ENCODE data around the gene DCTN4.

DNA sequence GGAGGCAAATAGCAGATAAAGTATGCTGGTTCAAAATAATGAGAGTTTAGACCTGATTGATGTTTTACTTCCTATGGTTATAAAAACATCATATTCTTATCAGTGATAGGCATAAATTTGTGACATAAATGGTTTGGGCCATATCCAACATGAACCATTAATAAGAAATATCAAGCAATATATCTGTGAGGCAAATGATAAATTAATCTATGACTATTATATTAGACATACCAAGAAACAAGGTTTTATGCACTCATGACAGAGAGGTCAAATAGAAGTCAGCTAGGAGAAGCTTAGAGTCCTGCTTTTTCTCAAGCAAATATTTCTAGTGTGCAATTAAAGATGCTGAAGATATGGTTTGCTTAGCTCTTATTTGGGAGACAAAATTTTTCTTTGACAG, 30.2 kb upstream of the DCTN4 start:
- TF ChIP-seq, protein P1, sequence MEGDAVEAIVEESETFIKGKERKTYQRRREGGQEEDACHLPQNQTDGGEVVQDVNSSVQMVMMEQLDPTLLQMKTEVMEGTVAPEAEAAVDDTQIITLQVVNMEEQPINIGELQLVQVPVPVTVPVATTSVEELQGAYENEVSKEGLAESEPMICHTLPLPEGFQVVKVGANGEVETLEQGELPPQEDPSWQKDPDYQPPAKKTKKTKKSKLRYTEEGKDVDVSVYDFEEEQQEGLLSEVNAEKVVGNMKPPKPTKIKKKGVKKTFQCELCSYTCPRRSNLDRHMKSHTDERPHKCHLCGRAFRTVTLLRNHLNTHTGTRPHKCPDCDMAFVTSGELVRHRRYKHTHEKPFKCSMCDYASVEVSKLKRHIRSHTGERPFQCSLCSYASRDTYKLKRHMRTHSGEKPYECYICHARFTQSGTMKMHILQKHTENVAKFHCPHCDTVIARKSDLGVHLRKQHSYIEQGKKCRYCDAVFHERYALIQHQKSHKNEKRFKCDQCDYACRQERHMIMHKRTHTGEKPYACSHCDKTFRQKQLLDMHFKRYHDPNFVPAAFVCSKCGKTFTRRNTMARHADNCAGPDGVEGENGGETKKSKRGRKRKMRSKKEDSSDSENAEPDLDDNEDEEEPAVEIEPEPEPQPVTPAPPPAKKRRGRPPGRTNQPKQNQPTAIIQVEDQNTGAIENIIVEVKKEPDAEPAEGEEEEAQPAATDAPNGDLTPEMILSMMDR (IDR thresholded peaks at IDR 0.05; ENCODE audit: insufficient read depth, low read length, poor library complexity, severe bottlenecking), result no peak
- no peak for TF ChIP-seq EZH2phosphoT487 (conservative IDR thresholded peaks at IDR 0.05; ENCODE audit: low read length)

Measured in SU-DHL-6 (cell line).